GM23338 (cell line): ENCODE results near the gene ZNF675. TPM values are rescaled to one million over a fixed set of nuclear protein-coding genes. Genes with fewer than 3 reads are reported as not detected.
A peak's percentile ranks its signal among the peaks of the same experiment; 100 is the strongest.
"Not testable (repeated sequence)": the region's sequence is repeated elsewhere in the genome, so short reads cannot be mapped to it uniquely, and the experiment has no call there.

Source experiments
- ATAC-seq: fragments of 200-7000 bp; cut with Tn5 transposase; 3 replicates; pipeline ENCODE4 v1.9.1; 2020
- DNase-seq: peaks from one replicate; pipeline ENCODE4 v3.0.0-alpha.2; 2015; ENCODE audit warnings: low spot score
- H2AFZ ChIP-seq: fragments of 200-600 bp; sonication (generic); 2 replicates; pipeline ENCODE4 v1.8.0; 2016; ENCODE audit warnings: antibody characterized with exemption, mild to moderate bottlenecking, moderate library complexity
- H3F3A ChIP-seq: fragments of 200-600 bp; sonication (generic); replicated peaks from 2 replicates; pipeline ENCODE4 v1.8.0; 2017; ENCODE audit warnings: antibody characterized with exemption, mixed run types, low read depth
- H3K27ac ChIP-seq: fragments of 200-600 bp; sonication (generic); 2 replicates; pipeline ENCODE4 v1.6.1; 2016; ENCODE audit warnings: low read depth
- H3K27me3 ChIP-seq: fragments of 200-600 bp; sonication (generic); 2 replicates; pipeline ENCODE4 v1.8.0; 2016; ENCODE audit warnings: mild to moderate bottlenecking, mixed run types, moderate library complexity; ENCODE audit not compliant: insufficient read depth
- H3K36me3 ChIP-seq: fragments of 200-600 bp; sonication (generic); 2 replicates; pipeline ENCODE4 v1.8.0; 2016; ENCODE audit warnings: mild to moderate bottlenecking; ENCODE audit not compliant: insufficient read depth
- H3K4me1 ChIP-seq: fragments of 200-600 bp; sonication (generic); 2 replicates; pipeline ENCODE4 v1.8.0; 2016; ENCODE audit warnings: mild to moderate bottlenecking, moderate library complexity; ENCODE audit not compliant: insufficient read depth
- H3K4me2 ChIP-seq: fragments of 200-600 bp; sonication (generic); 2 replicates; pipeline ENCODE4 v1.7.1; 2017; ENCODE audit warnings: mixed run types
- H3K4me3 ChIP-seq: fragments of 200-600 bp; sonication (generic); 2 replicates; pipeline ENCODE4 v1.6.1; 2016; ENCODE audit warnings: mixed run types
- H3K79me2 ChIP-seq: fragments of 200-600 bp; sonication (generic); replicated peaks from 2 replicates; pipeline ENCODE4 v1.8.0; 2017; ENCODE audit warnings: mild to moderate bottlenecking; ENCODE audit not compliant: insufficient read depth
- H3K9me2 ChIP-seq: fragments of 200-600 bp; sonication (generic); 2 replicates; pipeline ENCODE4 v1.8.0; 2017; ENCODE audit not compliant: insufficient read depth
- H4K20me1 ChIP-seq: fragments of 200-600 bp; sonication (generic); replicated peaks from 2 replicates; pipeline ENCODE4 v1.8.0; 2017; ENCODE audit warnings: mild to moderate bottlenecking; ENCODE audit not compliant: insufficient read depth
- H3K27ac Mint-ChIP-seq: 2 replicates; pipeline ENCODE4 v1.8.0; 2020; ENCODE audit warnings: inconsistent platforms, mild to moderate bottlenecking, moderate library complexity, mixed read lengths
- H3K27me3 Mint-ChIP-seq: 3 replicates; pipeline ENCODE4 v1.8.0; 2022; ENCODE audit warnings: low read depth, mild to moderate bottlenecking, moderate library complexity, mixed read lengths, inconsistent platforms; ENCODE audit not compliant: insufficient read depth, poor library complexity
- H3K36me3 Mint-ChIP-seq: 3 replicates; pipeline ENCODE4 v1.8.0; 2021; ENCODE audit warnings: low read depth, mild to moderate bottlenecking, inconsistent platforms, moderate library complexity, mixed read lengths
- H3K4me1 Mint-ChIP-seq: 3 replicates; pipeline ENCODE4 v1.8.0; 2020; ENCODE audit warnings: mild to moderate bottlenecking, inconsistent platforms, mixed read lengths
- H3K4me3 Mint-ChIP-seq: 3 replicates; pipeline ENCODE4 v1.8.0; 2021; ENCODE audit warnings: moderate library complexity, mild to moderate bottlenecking, inconsistent platforms, mixed read lengths
- H3K9me3 Mint-ChIP-seq: 3 replicates; pipeline ENCODE4 v1.8.0; 2020; ENCODE audit warnings: moderate library complexity, mild to moderate bottlenecking, inconsistent platforms, mixed read lengths
- CTCF ChIP-seq, 2 experiments: fragments of 200-600 bp in 1 of 2; sonication (generic) in 1 of 2; conservative IDR thresholded peaks; 2 replicates each; pipeline versions ENCODE4 v1.5.1 to v1.6.1; 2016 to 2017; ENCODE audit warnings: antibody characterized with exemption in 2 of 2, low read depth in 2 of 2, mild to moderate bottlenecking in 2 of 2, moderate library complexity in 1 of 2
- EZH2phosphoT487 ChIP-seq: fragments of 200-600 bp; sonication (generic); IDR thresholded peaks from one replicate; pipeline ENCODE4 v1.8.1; 2018; ENCODE audit warnings: antibody characterized with exemption; ENCODE audit not compliant: unreplicated experiment
- POLR2AphosphoS5 ChIP-seq: IDR thresholded peaks from 2 replicates; pipeline ENCODE4 v1.6.1; 2016; ENCODE audit warnings: antibody characterized with exemption, low read depth
- ZNF331 ChIP-seq: fragments of 250-450 bp; sonication (Bioruptor Pico); IDR thresholded peaks from 2 replicates; pipeline ENCODE4 v1.5.0; 2020; ENCODE audit warnings: low read depth, mild to moderate bottlenecking, moderate library complexity
- long read RNA-seq: library from polyadenylated mRNA; unstranded; transcript quantifications from one replicate; pipeline ENCODE4 v2.0.0, GENCODE V29; 2020; ENCODE audit not compliant: unreplicated experiment
- polyA plus RNA-seq: library from polyadenylated mRNA; unstranded; fragments of >200 nt; fragmentation: Nextera tagmentation; extraction: Ambion mirVana; gene quantifications from 2 replicates; pipeline ENCODE4 v1.2.1, GENCODE V29; 2016
- total RNA-seq: library from RNA; depleted of rRNA; stranded (reverse); fragments of >200 nt; shearing (Covaris generic); gene quantifications from 2 replicates; pipeline ENCODE4 v1.2.3, GENCODE V29; 2014; rRNA removed

Gene ZNF675
- total RNA-seq = 37.8 and 39.4 TPM in 2 replicates
- 15.8 and 20.2 TPM in 2 replicates for polyA plus RNA-seq
- long read RNA-seq, transcript ZNF675-201 (4 exons, 2,301 nt) = major isoform, 15 of 17 reads
- long read RNA-seq, partial matches to known transcripts = 0 of 17 reads
- long read RNA-seq, other reads (novel, unspliced or antisense) = 2 of 17 reads

GRCh38 chr19:23686621-23687423 is at the start of gene ZNF675:
Gene ZNF675, minus strand, starts transcription at chr19:23687212. Its CDS starts 179 bp downstream, at chr19:23687033.
- peaks cover 38% of the 10 kb centered on the region for H3K36me3 Mint-ChIP-seq
- Histone ChIP-seq H3K27ac (peak within 1 kb of the TSS; percentile 98), H2AFZ (peak within 1 kb of the TSS; percentile 24; the same call in 1 of the 2 replicates), H3K79me2 (peaks cover 49% of the 10 kb centered on the region), H3K27me3 (no peaks in the 10 kb centered on the region), H3K4me1 (peaks cover 8% of the 10 kb centered on the region; the same call in 1 of the 2 replicates), H3K4me3 (peak within 1 kb of the TSS; percentile 98), H3K36me3 (peaks cover 4% of the 10 kb centered on the region; the same call in 1 of the 2 replicates), H3K4me2 (peak within 1 kb of the TSS; percentile 81), H3F3A (no peaks in the 10 kb centered on the region), H3K9me2 (no peaks in the 10 kb centered on the region), H4K20me1 (peaks cover 11% of the 10 kb centered on the region; the same call in 1 of the 2 replicates)
- peaks cover 18% of the 10 kb centered on the region for H3K4me1 Mint-ChIP-seq
- H3K9me3 Mint-ChIP-seq = no peaks in the 10 kb centered on the region
- DNase-seq (peak; percentile 97), ATAC-seq (peak; percentile 97)
- H3K4me3 Mint-ChIP-seq = peak within 1 kb of the TSS; percentile 99
- H3K27ac Mint-ChIP-seq = peak within 1 kb of the TSS; percentile 100
- H3K27me3 Mint-ChIP-seq = peaks cover 4% of the 10 kb centered on the region
- no peak for TF ChIP-seq EZH2phosphoT487
- TF ChIP-seq POLR2AphosphoS5 = peak; percentile 81
- no peak for TF ChIP-seq CTCF (conservative IDR thresholded peaks at IDR 0.05; ENCODE audit: low read depth in 2 of 2)
- no peak for TF ChIP-seq ZNF331 (CRISPR knock-in tag)

GRCh38 chr19:23730729-23731465 is 43.9 kb upstream of the ZNF675 start:
- H3K4me3 Mint-ChIP-seq, H3F3A ChIP-seq, H3K27me3 Mint-ChIP-seq, H3K27ac Mint-ChIP-seq, H3K36me3 Mint-ChIP-seq, H3K27me3 ChIP-seq, H3K4me1 Mint-ChIP-seq, H2AFZ ChIP-seq, H3K4me3 ChIP-seq, H3K79me2 ChIP-seq, H4K20me1 ChIP-seq, H3K36me3 ChIP-seq, DNase-seq, H3K4me2 ChIP-seq, H3K27ac ChIP-seq, ATAC-seq, H3K4me1 ChIP-seq, H3K9me2 ChIP-seq: not testable (repeated sequence)
- H3K9me3 Mint-ChIP-seq = peaks cover 19% of the 10 kb centered on the region

- not testable (repeated sequence) for H3K4me3 Mint-ChIP-seq
These were observed 37.1 kb upstream of the ZNF675 start for GRCh38 chr19:23724161-23724560.

More at GRCh38 chr19:23724161-23724560, 37.1 kb upstream of the ZNF675 start:
- not testable (repeated sequence) for ATAC-seq, H3K36me3 Mint-ChIP-seq, H3K36me3 ChIP-seq, H3K9me2 ChIP-seq, H3K27ac Mint-ChIP-seq, H4K20me1 ChIP-seq, H3K27me3 ChIP-seq, H3K79me2 ChIP-seq, H3F3A ChIP-seq, H3K9me3 Mint-ChIP-seq
- H3K4me1 ChIP-seq = peaks cover 35% of the 10 kb centered on the region
- Mint-ChIP-seq H3K4me1 (peaks cover 28% of the 10 kb centered on the region), H3K27me3 (peaks cover 13% of the 10 kb centered on the region)
- peak overlapping the region; percentile 30; the same call in 1 of the 2 replicates for H3K4me3 ChIP-seq
- peak overlapping the region; percentile 88 for H2AFZ ChIP-seq
- H3K27ac ChIP-seq = peak overlapping the region; percentile 80
- peak overlapping the region; percentile 68 for H3K4me2 ChIP-seq
- peak; percentile 20 for DNase-seq
